ENCODE results near the gene ROBO1. TPM values are rescaled to one million over a fixed set of nuclear protein-coding genes. Genes with fewer than 3 reads are reported as not detected.

Gene ROBO1
- total and polyA plus RNA-seq, 2 donors (not counting 3 experiments of a cell fraction or from before 2014, with no cell fraction given) = 5.9 to 14.2 TPM

DNA sequence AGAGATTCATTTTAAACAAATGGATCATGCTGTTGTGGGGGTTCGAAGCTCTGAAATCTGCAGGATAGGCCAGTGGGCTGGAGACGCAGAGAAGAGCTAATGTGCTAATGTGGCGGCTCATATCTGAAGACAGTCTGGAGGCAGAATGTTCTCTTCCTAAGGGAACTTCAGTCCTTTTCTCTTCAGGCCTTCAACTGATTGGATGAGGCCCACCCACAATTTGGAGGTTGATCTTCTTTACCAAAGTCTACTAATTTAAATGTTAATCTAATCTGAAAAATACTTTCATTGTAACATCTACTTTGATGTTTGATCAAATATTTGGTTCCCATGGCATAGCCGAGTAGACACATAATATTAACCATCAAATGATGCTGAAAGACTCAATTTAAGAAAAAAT is 940.2 kb downstream of the ROBO1 start:
- POLR2A ChIA-PET = no interaction called here
- Histone ChIP-seq H3K4me1 (ENCODE audit: control insufficient read depth, extremely low read depth, insufficient read depth, low read length) (no peaks in the 10 kb centered on the region), H3K9me1 (replicated peaks; ENCODE audit: control insufficient read depth, extremely low read depth, insufficient read depth, low read length) (no peaks in the 10 kb centered on the region), H3K9me3 (replicated peaks; ENCODE audit: control insufficient read depth, insufficient read depth, low read length) (no peaks in the 10 kb centered on the region), H2AFZ (ENCODE audit: low read depth, low read length) (no peak overlapping the region), H3K9ac (replicated peaks; ENCODE audit: extremely low read depth, insufficient read depth, low read length) (no peak overlapping the region), H4K20me1 (replicated peaks; ENCODE audit: control insufficient read depth, extremely low read depth, insufficient read depth, low read length) (no peaks in the 10 kb centered on the region), H3K4me3 (replicated peaks in 1 of 3; ENCODE audit: insufficient read depth in 1 of 3, low read depth in 1 of 3, low read length in 3 of 3) (no peak overlapping the region), H3K79me2 (ENCODE audit: control insufficient read depth, insufficient read depth, low read length) (no peaks in the 10 kb centered on the region), H3K36me3 (ENCODE audit: control insufficient read depth in 2 of 2, extremely low read depth in 1 of 2, insufficient read depth in 2 of 2, low read length in 2 of 2) (no peaks in the 10 kb centered on the region), H3K27me3 (ENCODE audit: control insufficient read depth in 2 of 2, insufficient read depth in 2 of 2, low read length in 2 of 2) (no peaks in the 10 kb centered on the region), H3K4me2 (ENCODE audit: insufficient read depth, low read length) (no peak overlapping the region), H3K27ac (ENCODE audit: insufficient read depth, low read depth, low read length) (no peak overlapping the region)
- BruUV-seq (replicated peaks) = no TSS peak
- TF ChIP-seq MYC (IDR thresholded peaks at IDR 0.05; ENCODE audit: low read depth, low read length) (no peak), POLR2A (IDR thresholded peaks at IDR 0.05; ENCODE audit: low read depth, low read length) (no peak), CTCF (IDR thresholded peaks at IDR 0.05; ENCODE audit: extremely low read depth in 1 of 2, insufficient read depth in 1 of 2, low read depth in 1 of 2, low read length in 2 of 2) (no peak), GATA2 (IDR thresholded peaks at IDR 0.05; ENCODE audit: insufficient read depth, insufficient read length, low read depth, low read length) (no peak), EZH2 (IDR thresholded peaks at IDR 0.05; ENCODE audit: borderline replicate concordance, low read depth, low read length, severe bottlenecking) (no peak)
- dilution Hi-C loops (cut with MboI; ENCODE audit: extremely low pct_ligation_motif_present, low sequenced_read_pairs) (no loop called here), intact Hi-C loops (cut with micrococcal nuclease) (no loop called here)
- FAIRE-seq (no peak), DNase-seq (ENCODE audit: low read depth, low spot score) (no peak)
- CTCF ChIA-PET = no interaction called here

DNA sequence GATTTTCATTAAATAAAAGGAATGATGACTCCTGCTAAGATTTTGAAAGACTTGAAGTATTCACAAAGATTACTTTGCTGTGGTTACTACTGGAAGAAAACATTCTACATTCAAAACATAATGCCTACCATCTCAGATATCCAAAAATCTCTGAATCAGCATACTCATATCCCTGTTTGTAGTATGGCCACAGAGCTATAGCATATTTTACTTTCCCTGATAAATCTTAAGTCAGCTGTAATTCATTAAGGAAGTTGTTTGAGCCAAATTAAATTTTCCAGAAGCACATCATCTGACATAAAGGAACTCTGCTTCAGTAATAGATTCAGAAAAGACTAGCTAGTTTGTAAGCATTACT is 942.0 kb downstream of the ROBO1 start:
- H3K36me3 ChIP-seq (ENCODE audit: control insufficient read depth in 2 of 2, extremely low read depth in 1 of 2, insufficient read depth in 2 of 2, low read length in 2 of 2) = no peaks in the 10 kb centered on the region
- intact Hi-C loops (cut with micrococcal nuclease) (no loop called here), dilution Hi-C loops (cut with MboI; ENCODE audit: extremely low pct_ligation_motif_present, low sequenced_read_pairs) (no loop called here)
- no peaks in the 10 kb centered on the region for H3K4me1 ChIP-seq (ENCODE audit: control insufficient read depth, extremely low read depth, insufficient read depth, low read length)
- H3K9me1 ChIP-seq (replicated peaks; ENCODE audit: control insufficient read depth, extremely low read depth, insufficient read depth, low read length) = no peaks in the 10 kb centered on the region
- BruUV-seq (replicated peaks) = no TSS peak
- FAIRE-seq (no peak), DNase-seq (ENCODE audit: low read depth, low spot score) (no peak)
- no peak overlapping the region for H3K9ac ChIP-seq (replicated peaks; ENCODE audit: extremely low read depth, insufficient read depth, low read length)
- H2AFZ ChIP-seq (ENCODE audit: low read depth, low read length) = no peak overlapping the region
- no peaks in the 10 kb centered on the region for H3K9me3 ChIP-seq (replicated peaks; ENCODE audit: control insufficient read depth, insufficient read depth, low read length)
- H3K27ac ChIP-seq (ENCODE audit: insufficient read depth, low read depth, low read length) = no peak overlapping the region
- CTCF ChIA-PET = interaction anchor here (0.7 kb wide), 1 partner anchor 12 kb away, joined by 3 read pairs; no protein-coding TSS in a partner anchor
- no peak overlapping the region for H3K4me3 ChIP-seq (replicated peaks in 1 of 3; ENCODE audit: insufficient read depth in 1 of 3, low read depth in 1 of 3, low read length in 3 of 3)
- H3K27me3 ChIP-seq (ENCODE audit: control insufficient read depth in 2 of 2, insufficient read depth in 2 of 2, low read length in 2 of 2) = no peaks in the 10 kb centered on the region
- no peaks in the 10 kb centered on the region for H4K20me1 ChIP-seq (replicated peaks; ENCODE audit: control insufficient read depth, extremely low read depth, insufficient read depth, low read length)
- no peaks in the 10 kb centered on the region for H3K79me2 ChIP-seq (ENCODE audit: control insufficient read depth, insufficient read depth, low read length)
- POLR2A ChIA-PET = no interaction called here
- no peak for TF ChIP-seq MYC (IDR thresholded peaks at IDR 0.05; ENCODE audit: low read depth, low read length)
- no peak for TF ChIP-seq JUN (IDR thresholded peaks at IDR 0.05; ENCODE audit: borderline replicate concordance, insufficient read depth, insufficient read length, low read depth)
- H3K4me2 ChIP-seq (ENCODE audit: insufficient read depth, low read length) = no peak overlapping the region

Measured in endothelial cell of umbilical vein (primary cell).